ENCODE data around the gene PAPSS1. TPM values are rescaled to one million over a fixed set of nuclear protein-coding genes. Genes with fewer than 3 reads are reported as not detected.
"Not testable (repeated sequence)": the region's sequence is repeated elsewhere in the genome, so short reads cannot be mapped to it uniquely, and the experiment has no call there.

The PAPSS1 gene
- total RNA-seq, 1 donor from 2014 or later, result 36.0 TPM

DNA sequence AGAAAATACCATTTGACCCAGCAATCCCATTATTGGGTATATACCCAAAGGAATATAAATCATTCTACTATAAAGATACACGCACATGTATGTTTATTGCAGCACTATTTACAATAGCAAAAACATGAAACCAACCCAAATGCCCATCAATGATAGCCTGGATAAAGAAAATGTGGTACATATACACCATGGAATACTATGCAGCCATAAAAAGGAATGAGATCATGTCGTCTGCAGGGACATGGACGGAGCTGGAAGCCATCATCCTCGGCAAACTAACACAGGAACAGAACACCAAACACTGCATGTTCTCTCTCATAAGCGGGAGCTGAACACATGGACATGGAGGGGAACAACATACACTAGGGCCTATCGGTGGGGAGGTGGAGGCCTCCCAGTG lies 23.8 kb downstream of the PAPSS1 start:
- DNase-seq (ENCODE audit: low spot score); H3K4me3 Mint-ChIP-seq; H3K27me3 Mint-ChIP-seq (ENCODE audit: insufficient read depth); H3K27ac Mint-ChIP-seq; intact Hi-C loops (cut with micrococcal nuclease); H3K9me3 Mint-ChIP-seq: not testable (repeated sequence)
- peaks cover 37% of the 10 kb centered on the region for H3K36me3 Mint-ChIP-seq (ENCODE audit: low read depth)
- H3K4me1 Mint-ChIP-seq (ENCODE audit: low read depth), result peaks cover 12% of the 10 kb centered on the region

DNA sequence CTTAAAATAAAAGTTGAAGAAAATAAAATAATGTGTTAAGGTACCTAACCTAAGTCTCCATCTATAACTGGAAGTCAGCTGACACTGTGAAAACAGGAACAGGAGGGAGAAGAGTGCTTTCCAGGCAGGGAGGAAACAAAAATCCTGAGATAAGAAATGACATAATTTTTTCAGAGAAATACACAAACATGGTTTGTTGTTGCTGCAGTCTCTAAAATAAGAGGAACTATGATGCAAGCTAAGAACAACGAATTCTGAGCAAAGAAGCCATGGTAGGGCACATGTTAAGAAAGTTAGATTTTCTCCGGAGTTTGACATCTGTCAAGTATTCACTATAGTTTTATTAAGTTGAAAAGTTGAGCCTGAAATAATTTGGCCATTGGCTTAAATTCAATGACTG lies 26.9 kb downstream of the PAPSS1 start:
- H3K27me3 Mint-ChIP-seq (ENCODE audit: insufficient read depth), result no peaks in the 10 kb centered on the region
- peaks cover 12% of the 10 kb centered on the region for H3K4me1 Mint-ChIP-seq (ENCODE audit: low read depth)
- intact Hi-C loops (cut with micrococcal nuclease), result no loop called here
- H3K27ac Mint-ChIP-seq, result no peak overlapping the region
- no peak for DNase-seq (ENCODE audit: low spot score)
- H3K4me3 Mint-ChIP-seq, result no peak overlapping the region
- H3K9me3 Mint-ChIP-seq, result peaks cover 5% of the 10 kb centered on the region
- peaks cover 23% of the 10 kb centered on the region for H3K36me3 Mint-ChIP-seq (ENCODE audit: low read depth)

DNA sequence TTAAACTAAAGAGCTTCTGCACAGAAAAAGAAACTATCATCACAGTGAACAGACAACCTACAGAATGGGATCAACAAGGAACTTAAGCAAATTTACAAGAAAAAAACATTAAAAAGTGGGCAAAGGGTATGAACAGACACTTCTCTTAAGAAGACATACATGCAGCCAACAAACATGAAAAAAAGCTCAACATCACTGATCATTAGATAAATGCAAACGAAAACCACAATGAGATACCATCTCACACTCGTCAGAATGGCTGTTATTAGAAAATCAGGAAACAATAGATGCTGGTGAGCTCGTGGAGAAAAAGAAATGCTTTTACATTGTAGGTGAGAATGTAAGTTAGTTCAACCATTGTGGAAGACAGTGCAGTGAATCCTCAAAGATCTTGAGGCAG lies 27.8 kb downstream of the PAPSS1 start:
- Mint-ChIP-seq H3K36me3 (ENCODE audit: low read depth) (peaks cover 21% of the 10 kb centered on the region), H3K9me3 (peaks cover 5% of the 10 kb centered on the region), H3K4me1 (ENCODE audit: low read depth) (peaks cover 12% of the 10 kb centered on the region), H3K4me3 (no peak overlapping the region), H3K27me3 (ENCODE audit: insufficient read depth) (no peaks in the 10 kb centered on the region), H3K27ac (no peak overlapping the region)
- intact Hi-C loops (cut with micrococcal nuclease), result no loop called here
- DNase-seq (ENCODE audit: low spot score), result no peak

DNA sequence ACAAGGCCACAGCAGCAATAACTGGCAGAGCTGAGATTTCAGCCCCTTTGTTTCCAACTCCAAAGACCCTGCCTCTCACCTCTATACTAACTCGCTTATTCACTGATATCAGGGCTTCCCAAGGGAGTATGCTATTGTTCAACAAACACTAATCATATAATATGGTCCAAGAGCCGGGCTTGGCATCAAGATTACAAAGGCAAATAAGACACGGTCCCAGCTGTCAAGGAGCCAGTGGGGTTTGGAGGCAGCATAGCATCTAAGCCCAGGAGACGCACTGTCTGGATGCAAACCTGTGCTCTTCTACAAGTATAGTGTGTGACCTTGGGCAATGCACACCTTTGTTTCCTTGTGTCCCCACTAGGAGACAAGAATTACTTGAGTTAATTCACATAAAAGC lies 28.7 kb downstream of the PAPSS1 start:
- Mint-ChIP-seq H3K36me3 (ENCODE audit: low read depth) (peaks cover 20% of the 10 kb centered on the region), H3K4me3 (no peak overlapping the region), H3K4me1 (ENCODE audit: low read depth) (peaks cover 12% of the 10 kb centered on the region), H3K27ac (no peak overlapping the region), H3K27me3 (ENCODE audit: insufficient read depth) (no peaks in the 10 kb centered on the region), H3K9me3 (peaks cover 3% of the 10 kb centered on the region)
- intact Hi-C loops (cut with micrococcal nuclease), result no loop called here
- DNase-seq (ENCODE audit: low spot score), result no peak

DNA sequence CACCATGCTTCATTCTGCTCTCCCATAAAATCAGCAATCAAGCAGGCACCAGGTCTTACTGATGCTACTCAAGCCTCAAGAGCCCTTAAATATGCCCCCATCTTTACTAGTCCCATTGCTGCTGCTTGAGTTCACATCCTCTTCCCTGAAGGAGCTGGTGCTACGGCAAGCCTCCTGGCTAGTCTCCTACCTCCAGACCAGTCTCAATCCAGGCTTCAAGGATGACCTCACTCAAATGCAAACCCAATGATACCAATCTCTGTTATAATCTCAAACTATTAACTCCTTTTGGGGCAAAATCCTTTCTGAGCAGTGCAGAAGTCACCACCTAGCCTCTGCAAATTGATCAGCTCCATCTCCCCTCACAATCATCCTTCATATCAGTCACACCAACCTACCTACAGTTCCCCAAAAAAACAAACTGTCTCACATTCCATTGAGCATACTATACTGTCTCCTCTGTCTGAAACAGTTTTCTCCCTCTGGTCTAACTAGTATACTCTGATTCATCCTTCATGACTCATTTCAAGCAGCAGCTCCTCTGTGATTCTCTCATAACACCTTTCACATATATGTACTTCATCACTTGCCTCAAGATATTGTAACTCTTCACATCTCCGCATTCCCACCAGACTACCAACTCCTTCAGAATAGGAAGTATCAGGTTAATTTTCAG lies 30.0 kb downstream of the PAPSS1 start:
- intact Hi-C loops (cut with micrococcal nuclease), result no loop called here
- Mint-ChIP-seq H3K4me3 (no peak overlapping the region), H3K9me3 (no peaks in the 10 kb centered on the region), H3K4me1 (ENCODE audit: low read depth) (peaks cover 12% of the 10 kb centered on the region), H3K36me3 (ENCODE audit: low read depth) (peaks cover 15% of the 10 kb centered on the region), H3K27ac (no peak overlapping the region), H3K27me3 (ENCODE audit: insufficient read depth) (no peaks in the 10 kb centered on the region)
- DNase-seq (ENCODE audit: low spot score), result no peak

DNA sequence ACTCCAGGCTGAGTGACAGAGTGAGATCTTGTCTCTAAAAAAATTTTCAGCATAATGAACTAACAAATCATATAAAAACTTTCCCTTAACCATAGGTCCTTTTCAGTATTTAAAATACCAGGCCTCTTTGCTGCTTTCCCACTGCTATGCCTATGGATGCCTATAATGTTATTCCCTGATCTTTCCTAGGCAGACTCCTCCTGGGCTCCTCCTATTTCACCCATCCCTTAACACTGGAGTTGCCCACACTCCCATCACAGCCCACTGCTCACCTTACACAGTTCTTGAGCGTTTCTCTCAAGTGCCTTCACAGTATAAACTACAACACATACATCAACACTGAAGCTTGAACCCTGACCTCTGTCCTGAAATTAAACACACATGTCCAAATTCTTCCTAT lies 31.6 kb downstream of the PAPSS1 start:
- Mint-ChIP-seq H3K4me3 (no peak overlapping the region), H3K9me3 (no peaks in the 10 kb centered on the region), H3K4me1 (ENCODE audit: low read depth) (peaks cover 12% of the 10 kb centered on the region), H3K27me3 (ENCODE audit: insufficient read depth) (no peaks in the 10 kb centered on the region), H3K27ac (no peak overlapping the region), H3K36me3 (ENCODE audit: low read depth) (peaks cover 14% of the 10 kb centered on the region)
- intact Hi-C loops (cut with micrococcal nuclease), result no loop called here
- DNase-seq (ENCODE audit: low spot score), result no peak

DNA sequence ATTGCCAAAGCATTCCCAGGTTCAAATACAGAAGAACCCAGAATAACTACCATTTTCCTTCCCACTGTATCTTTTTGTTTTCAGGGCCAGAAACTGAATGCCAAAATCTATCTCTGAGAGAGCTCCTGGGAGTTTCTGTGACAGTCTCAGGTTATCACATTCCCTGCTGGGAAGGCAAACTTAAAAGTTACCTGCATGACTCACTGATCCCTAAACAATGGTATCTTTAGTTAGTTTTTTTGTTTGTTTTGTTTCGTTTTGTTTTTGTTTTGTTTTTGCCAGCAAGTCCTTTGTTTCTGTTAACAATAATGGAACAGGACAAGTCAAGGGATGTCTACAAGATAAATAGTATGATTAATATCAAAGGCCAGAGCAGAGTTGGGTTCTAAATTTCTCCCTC lies 34.3 kb downstream of the PAPSS1 start:
- Mint-ChIP-seq H3K36me3 (ENCODE audit: low read depth) (peaks cover 17% of the 10 kb centered on the region), H3K9me3 (no peaks in the 10 kb centered on the region), H3K27ac (no peak overlapping the region), H3K4me1 (ENCODE audit: low read depth) (no peaks in the 10 kb centered on the region), H3K4me3 (no peak overlapping the region), H3K27me3 (ENCODE audit: insufficient read depth) (no peaks in the 10 kb centered on the region)
- intact Hi-C loops (cut with micrococcal nuclease), result no loop called here
- no peak for DNase-seq (ENCODE audit: low spot score)

DNA sequence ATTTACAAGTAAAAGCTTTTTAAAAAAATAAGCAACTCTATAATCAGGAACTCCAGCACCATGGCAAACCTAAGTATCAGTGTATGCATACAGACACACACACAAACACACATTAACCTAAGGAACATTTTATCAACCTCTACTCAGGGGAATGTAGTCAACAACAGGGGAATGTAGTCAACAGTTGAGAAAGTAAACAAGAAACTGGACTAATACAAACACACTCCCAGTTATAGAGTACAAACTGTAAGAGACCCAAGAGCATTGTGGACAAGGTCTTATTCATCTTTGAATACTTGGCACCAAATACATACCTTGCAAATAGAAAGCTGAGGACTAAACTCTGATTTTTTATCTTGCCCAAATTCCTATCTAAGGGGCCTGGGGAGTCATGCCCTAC lies 36.2 kb downstream of the PAPSS1 start:
- DNase-seq (ENCODE audit: low spot score), result no peak
- intact Hi-C loops (cut with micrococcal nuclease), result no loop called here
- Mint-ChIP-seq H3K27me3 (ENCODE audit: insufficient read depth) (no peaks in the 10 kb centered on the region), H3K4me3 (no peak overlapping the region), H3K9me3 (peaks cover 6% of the 10 kb centered on the region), H3K36me3 (ENCODE audit: low read depth) (peaks cover 30% of the 10 kb centered on the region), H3K4me1 (ENCODE audit: low read depth) (no peaks in the 10 kb centered on the region), H3K27ac (no peak overlapping the region)

DNA sequence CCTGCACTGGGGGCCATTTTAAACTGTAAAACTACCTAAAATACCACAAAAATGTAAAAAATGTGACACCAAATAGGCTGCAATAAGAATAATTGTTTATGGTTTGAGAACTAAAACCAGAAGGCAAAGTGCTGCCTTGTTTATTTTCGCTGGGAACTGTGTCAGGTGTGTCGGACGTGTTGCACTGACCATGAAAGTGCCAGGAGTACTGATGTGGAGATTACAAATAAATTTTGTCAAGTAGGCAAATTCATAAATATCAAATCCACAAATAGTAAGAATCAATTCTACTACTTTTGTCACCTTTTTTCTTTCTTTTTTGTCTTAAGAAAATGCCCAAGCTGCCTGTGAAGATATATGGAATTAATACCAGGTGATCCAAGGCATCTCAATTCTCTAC lies 37.7 kb downstream of the PAPSS1 start:
- Mint-ChIP-seq H3K9me3 (peaks cover 6% of the 10 kb centered on the region), H3K4me3 (no peak overlapping the region), H3K27ac (no peak overlapping the region), H3K36me3 (ENCODE audit: low read depth) (peaks cover 38% of the 10 kb centered on the region), H3K4me1 (ENCODE audit: low read depth) (no peaks in the 10 kb centered on the region), H3K27me3 (ENCODE audit: insufficient read depth) (no peaks in the 10 kb centered on the region)
- DNase-seq (ENCODE audit: low spot score), result no peak
- intact Hi-C loops (cut with micrococcal nuclease), result no loop called here

DNA sequence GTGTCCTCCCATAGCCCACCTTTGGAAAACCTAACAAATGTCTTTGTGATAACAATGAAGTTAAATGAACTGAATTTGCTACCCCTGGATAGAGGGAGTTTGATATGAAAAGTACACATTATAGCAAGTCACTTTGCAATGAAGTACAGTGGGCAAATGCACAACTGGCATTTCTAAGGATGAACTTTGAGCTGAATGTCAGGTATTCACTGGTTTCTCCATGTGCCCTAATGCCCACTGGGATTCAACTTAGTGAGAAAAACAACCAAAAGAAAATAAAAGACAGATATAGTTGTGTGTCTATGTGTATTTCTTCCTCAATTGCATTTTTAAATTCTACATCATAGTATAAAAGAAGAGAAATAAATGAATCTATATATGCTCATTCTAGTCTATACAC lies 51.0 kb downstream of the PAPSS1 start:
- no peak for DNase-seq (ENCODE audit: low spot score)
- no peaks in the 10 kb centered on the region for H3K36me3 Mint-ChIP-seq (ENCODE audit: low read depth)
- intact Hi-C loops (cut with micrococcal nuclease), result no loop called here

DNA sequence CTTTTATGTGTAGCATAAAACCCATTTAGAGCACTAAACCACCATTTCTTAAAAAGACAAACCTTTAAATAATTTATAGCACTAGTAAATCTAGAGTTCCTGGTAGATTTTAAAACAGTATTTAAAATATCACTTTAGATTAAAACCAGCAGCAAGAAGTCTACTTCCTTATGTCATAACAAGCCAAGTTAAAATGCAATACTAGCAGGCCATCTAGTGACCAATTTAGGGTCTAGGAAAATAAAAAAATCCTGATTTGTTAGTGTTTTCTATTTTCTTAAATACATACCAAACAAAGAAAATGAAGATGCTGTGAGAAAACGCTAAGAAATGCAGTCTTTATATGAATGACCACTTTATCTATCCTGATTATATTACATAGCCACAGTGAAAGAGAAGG lies 53.9 kb downstream of the PAPSS1 start:
- Mint-ChIP-seq H3K27me3 (ENCODE audit: insufficient read depth) (no peaks in the 10 kb centered on the region), H3K9me3 (no peaks in the 10 kb centered on the region), H3K4me1 (ENCODE audit: low read depth) (no peaks in the 10 kb centered on the region), H3K36me3 (ENCODE audit: low read depth) (no peaks in the 10 kb centered on the region), H3K4me3 (no peak overlapping the region), H3K27ac (no peak overlapping the region)
- DNase-seq (ENCODE audit: low spot score), result no peak
- intact Hi-C loops (cut with micrococcal nuclease), result no loop called here

More for the DNA sequence above, 51.0 kb downstream of the PAPSS1 start:
- H3K27ac Mint-ChIP-seq, result no peak overlapping the region
- H3K27me3 Mint-ChIP-seq (ENCODE audit: insufficient read depth), result no peaks in the 10 kb centered on the region
- H3K4me3 Mint-ChIP-seq, result no peak overlapping the region
- peaks cover 4% of the 10 kb centered on the region for H3K9me3 Mint-ChIP-seq
- no peaks in the 10 kb centered on the region for H3K4me1 Mint-ChIP-seq (ENCODE audit: low read depth)

DNA sequence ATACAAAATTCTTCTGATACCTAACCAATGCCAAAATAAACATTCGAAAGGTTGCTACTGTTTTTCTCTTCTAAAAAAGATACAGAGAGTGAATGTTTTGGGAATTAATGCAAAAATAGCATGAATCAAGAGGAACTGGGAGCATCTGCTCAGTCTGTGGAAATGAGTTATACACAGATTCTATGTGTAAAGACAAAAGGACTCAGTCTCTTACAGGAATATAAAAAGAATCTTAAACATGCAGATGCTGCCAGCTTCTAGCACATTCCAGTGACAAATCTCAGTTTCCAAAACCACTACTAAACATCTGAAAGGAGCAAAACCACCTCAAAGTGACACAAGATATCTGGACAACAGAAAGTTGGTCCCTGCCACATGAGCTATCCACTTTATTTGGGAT lies 55.0 kb downstream of the PAPSS1 start:
- DNase-seq (ENCODE audit: low spot score), result no peak
- no peaks in the 10 kb centered on the region for H3K9me3 Mint-ChIP-seq
- H3K27me3 Mint-ChIP-seq (ENCODE audit: insufficient read depth), result no peaks in the 10 kb centered on the region
- no peak overlapping the region for H3K4me3 Mint-ChIP-seq
- no peaks in the 10 kb centered on the region for H3K36me3 Mint-ChIP-seq (ENCODE audit: low read depth)
- H3K27ac Mint-ChIP-seq, result no peak overlapping the region
- no peaks in the 10 kb centered on the region for H3K4me1 Mint-ChIP-seq (ENCODE audit: low read depth)
- intact Hi-C loops (cut with micrococcal nuclease), result no loop called here

DNA sequence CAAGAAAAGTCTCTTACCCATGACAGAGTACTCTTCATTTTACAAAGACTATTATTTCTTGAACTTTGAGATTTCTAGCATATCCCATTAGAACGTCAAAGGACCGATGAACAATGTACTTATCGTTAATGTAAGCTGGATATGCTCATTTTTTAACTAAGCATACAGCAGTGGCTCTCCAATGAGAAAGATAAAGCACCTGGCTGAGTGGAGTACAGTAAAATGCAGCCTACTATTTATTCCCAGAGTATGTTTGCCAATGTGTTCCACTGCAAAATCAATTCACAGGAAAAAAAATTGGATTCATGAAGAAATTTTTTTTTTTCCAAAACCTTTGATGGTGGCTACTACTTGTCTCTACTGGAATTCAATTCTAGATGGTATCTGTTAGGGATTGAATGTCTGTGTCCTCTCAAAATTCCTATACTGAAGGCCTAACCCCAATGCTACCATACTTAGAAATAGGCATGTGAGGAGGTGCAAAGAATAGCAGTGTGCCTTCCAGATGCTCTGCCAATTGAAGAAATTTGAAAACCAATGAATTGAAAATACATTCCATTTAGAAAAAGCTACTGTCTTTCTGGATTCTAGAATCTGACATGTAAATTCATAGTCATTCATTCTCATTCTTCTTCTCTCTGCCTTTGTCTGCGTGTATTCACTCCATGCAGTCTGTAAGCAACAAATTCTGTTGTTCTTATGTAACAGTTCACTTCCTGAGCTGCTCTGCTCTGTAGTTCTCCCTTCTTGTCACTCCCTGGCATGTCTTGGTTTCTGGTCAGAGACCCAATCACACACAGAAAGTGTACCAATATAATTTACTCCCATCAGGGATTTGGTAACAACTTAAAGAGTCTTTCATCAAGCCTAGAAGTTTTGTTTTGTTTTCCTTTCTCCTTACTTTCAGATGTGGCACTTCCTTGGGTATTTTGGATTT lies 61.4 kb downstream of the PAPSS1 start:
- intact Hi-C loops (cut with micrococcal nuclease), result no loop called here
- no peak overlapping the region for H3K27ac Mint-ChIP-seq
- H3K27me3 Mint-ChIP-seq (ENCODE audit: insufficient read depth), result no peaks in the 10 kb centered on the region
- DNase-seq (ENCODE audit: low spot score), result no peak
- no peak overlapping the region for H3K4me3 Mint-ChIP-seq
- peaks cover 8% of the 10 kb centered on the region for H3K36me3 Mint-ChIP-seq (ENCODE audit: low read depth)
- no peaks in the 10 kb centered on the region for H3K9me3 Mint-ChIP-seq
- H3K4me1 Mint-ChIP-seq (ENCODE audit: low read depth), result no peaks in the 10 kb centered on the region

All from activated T-helper 1 cell treated with anti-CD3 and anti-CD28 coated beads, Interleukin-12 subunit alpha, Interleukin-12 subunit beta, Interleukin-2, Interleukin-4 antibody, amounts not matched to agents 30 ng/mL and 10 ng/mL and 1 ng/mL, durations not matched to agents 14 hours and 24 hours and 36 hours (primary cell).